Thyroid gland (tissue), 4 donors: ENCODE data around the gene STXBP5L. TPM values are rescaled to one million over a fixed set of nuclear protein-coding genes. Genes with fewer than 3 reads are reported as not detected.

Source experiments
- DNase-seq, 2 donors: peaks; one replicate each; pipeline ENCODE4 v3.0.0-alpha.2; 2019
- H3K27ac ChIP-seq, 3 donors: fragments of 200-600 bp; sonication (generic); 1 replicate in 2 of 3; 2 replicates in 1 of 3; pipeline ENCODE4 v1.5.1; 2016 to 2019; ENCODE audit warnings: mild to moderate bottlenecking in 1 of 3, moderate library complexity in 1 of 3
- H3K27me3 ChIP-seq: fragments of 200-600 bp; sonication (generic); one replicate; pipeline ENCODE4 v1.5.1; 2019
- H3K36me3 ChIP-seq, 2 donors: fragments of 200-600 bp; sonication (generic); one replicate each; pipeline ENCODE4 v1.5.1; 2016 to 2019
- H3K4me1 ChIP-seq, 2 donors: fragments of 200-600 bp; sonication (generic); one replicate each; pipeline ENCODE4 v1.5.1; 2017 to 2019
- H3K4me3 ChIP-seq, 3 donors: fragments of 200-600 bp; sonication (generic); replicated peaks in 1 of 3; 1 replicate in 2 of 3; 2 replicates in 1 of 3; pipeline ENCODE4 v1.5.1; 2016; ENCODE audit warnings: mild to moderate bottlenecking in 1 of 3
- H3K9me3 ChIP-seq: fragments of 200-600 bp; sonication (generic); one replicate; pipeline ENCODE4 v1.5.1; 2017
- POLR2A ChIP-seq, 2 donors: fragments of 450-650 bp; IDR thresholded peaks; one replicate each; pipeline ENCODE4 v1.6.1; 2017; ENCODE audit warnings: antibody characterized with exemption in 2 of 2, mild to moderate bottlenecking in 2 of 2, moderate library complexity in 1 of 2
- WGBS, 2 donors: methylation state at CpG; one replicate each; pipeline ENCODE4 v1.1.5; 2017; 5-methylcytosine and 5-hydroxymethylcytosine counted together
- intact Hi-C: fragments of 100-400 bp; cut with DNase I; formaldehyde crosslinking; loops from one replicate; pipeline ENCODE4 v1.15.1; 2023
- total RNA-seq, 4 donors: library from RNA; depleted of rRNA; stranded (reverse); fragments of >200 nt; gene quantifications; one replicate each; pipeline ENCODE4 v1.2.3, GENCODE V29; 2016
- TF ChIP-seq, protein P1 (sequence below), 6 experiments: fragments of 200-600 bp in 3 of 6; fragments of 450-650 bp in 3 of 6; sonication (generic) in 3 of 6; IDR thresholded peaks; one replicate each; pipeline ENCODE4 v1.5.1; 2016 to 2019; ENCODE audit warnings: antibody characterized with exemption in 6 of 6, mild to moderate bottlenecking in 2 of 6, inconsistent platforms in 1 of 6, moderate library complexity in 1 of 6

The STXBP5L gene
- total RNA-seq, 4 donors from 2014 or later, result 8.9 to 24.9 (median 21.9) TPM

DNA sequence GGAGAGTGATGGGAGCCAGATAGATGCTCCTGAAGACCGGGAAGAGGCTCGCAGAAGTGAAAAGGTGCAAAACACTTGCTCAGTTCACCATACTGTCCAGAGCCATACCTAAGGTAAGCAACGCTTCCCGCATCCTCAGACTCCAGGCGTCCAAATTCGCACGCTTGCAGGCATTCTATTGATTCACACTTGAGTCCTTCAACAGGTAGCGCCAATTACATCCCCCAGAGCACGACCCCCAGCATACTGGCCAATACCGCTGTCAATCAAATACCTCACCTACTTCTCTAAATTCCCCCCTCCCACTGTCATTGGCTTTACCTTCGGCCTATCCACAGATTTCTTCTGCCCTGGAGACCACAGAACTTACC, 361 bp upstream of the STXBP5L start:
- TF ChIP-seq, protein P1, sequence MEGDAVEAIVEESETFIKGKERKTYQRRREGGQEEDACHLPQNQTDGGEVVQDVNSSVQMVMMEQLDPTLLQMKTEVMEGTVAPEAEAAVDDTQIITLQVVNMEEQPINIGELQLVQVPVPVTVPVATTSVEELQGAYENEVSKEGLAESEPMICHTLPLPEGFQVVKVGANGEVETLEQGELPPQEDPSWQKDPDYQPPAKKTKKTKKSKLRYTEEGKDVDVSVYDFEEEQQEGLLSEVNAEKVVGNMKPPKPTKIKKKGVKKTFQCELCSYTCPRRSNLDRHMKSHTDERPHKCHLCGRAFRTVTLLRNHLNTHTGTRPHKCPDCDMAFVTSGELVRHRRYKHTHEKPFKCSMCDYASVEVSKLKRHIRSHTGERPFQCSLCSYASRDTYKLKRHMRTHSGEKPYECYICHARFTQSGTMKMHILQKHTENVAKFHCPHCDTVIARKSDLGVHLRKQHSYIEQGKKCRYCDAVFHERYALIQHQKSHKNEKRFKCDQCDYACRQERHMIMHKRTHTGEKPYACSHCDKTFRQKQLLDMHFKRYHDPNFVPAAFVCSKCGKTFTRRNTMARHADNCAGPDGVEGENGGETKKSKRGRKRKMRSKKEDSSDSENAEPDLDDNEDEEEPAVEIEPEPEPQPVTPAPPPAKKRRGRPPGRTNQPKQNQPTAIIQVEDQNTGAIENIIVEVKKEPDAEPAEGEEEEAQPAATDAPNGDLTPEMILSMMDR (IDR thresholded peaks at IDR 0.05), result no peak
- TF ChIP-seq POLR2A (IDR thresholded peaks at IDR 0.05), result no peak
- Histone ChIP-seq H3K4me3 (peak overlapping the region in 2 of 3 donors; percentile 7 to 40), H3K27me3 (no peaks in the 10 kb centered on the region), H3K9me3 (no peaks in the 10 kb centered on the region), H3K27ac (no peak overlapping the region), H3K4me1 (peaks cover 0 to 6% of the 10 kb centered on the region in 2 donors), H3K36me3 (no peaks in the 10 kb centered on the region)
- WGBS, 2 donors, result 7 to 9% methylated on average over 11 of the region's 11 CpGs
- intact Hi-C loops, result no loop called here
- no peak for DNase-seq

DNA sequence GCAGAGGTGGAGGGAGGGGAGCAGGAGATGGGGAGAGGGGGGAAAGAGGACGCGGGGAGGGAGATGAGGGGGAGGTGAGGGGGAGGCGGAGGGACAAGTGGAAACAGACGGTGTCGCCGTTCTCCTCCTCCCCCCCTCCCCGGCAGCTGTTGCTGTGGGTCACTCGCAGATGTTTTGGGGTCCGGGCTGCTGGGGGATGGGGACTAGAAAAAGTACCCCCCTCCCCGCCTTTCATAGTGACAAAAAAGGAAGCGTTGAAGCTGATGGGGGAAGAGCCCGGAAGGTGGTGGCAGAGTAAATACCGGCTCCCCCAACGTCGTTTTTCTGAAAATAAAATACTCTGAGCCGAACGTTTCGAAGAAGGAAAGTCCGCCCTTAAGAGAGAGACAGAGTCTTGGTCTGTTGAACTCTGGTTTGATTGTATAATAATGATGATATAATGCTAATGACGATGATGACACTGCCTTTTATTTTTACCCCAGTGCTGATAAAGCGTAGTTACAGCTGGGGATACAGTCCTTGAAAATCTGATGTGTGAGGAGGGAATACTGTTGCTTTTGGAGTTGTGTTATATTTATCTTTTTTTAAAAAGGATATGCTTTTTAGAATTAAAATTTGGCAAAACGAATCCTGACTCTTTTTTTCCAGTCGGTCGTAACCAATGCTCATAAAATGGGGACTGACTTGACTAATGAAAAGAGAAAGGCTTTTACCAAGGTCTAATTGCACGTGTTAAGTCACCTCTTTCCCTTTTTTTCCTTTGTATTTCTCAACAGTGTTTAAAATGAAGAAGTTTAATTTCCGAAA, 993 bp downstream of the STXBP5L start:
- peaks cover 0 to 6% of the 10 kb centered on the region in 2 donors for H3K4me1 ChIP-seq
- TF ChIP-seq, protein P1 (IDR thresholded peaks at IDR 0.05), result no peak
- TF ChIP-seq POLR2A (IDR thresholded peaks at IDR 0.05), result no peak
- DNase-seq, result peak in 1 of 2 donors; percentile 49
- H3K9me3 ChIP-seq, result no peaks in the 10 kb centered on the region
- WGBS, 2 donors, result 2% methylated on average over 26 of the region's 26 CpGs
- peak overlapping the region; percentile 7 to 71 (median 40) for H3K4me3 ChIP-seq
- H3K36me3 ChIP-seq, result no peaks in the 10 kb centered on the region
- intact Hi-C loops, result no loop called here
- H3K27me3 ChIP-seq, result no peaks in the 10 kb centered on the region
- H3K27ac ChIP-seq, result peak overlapping the region in 1 of 3 donors; percentile 63

DNA sequence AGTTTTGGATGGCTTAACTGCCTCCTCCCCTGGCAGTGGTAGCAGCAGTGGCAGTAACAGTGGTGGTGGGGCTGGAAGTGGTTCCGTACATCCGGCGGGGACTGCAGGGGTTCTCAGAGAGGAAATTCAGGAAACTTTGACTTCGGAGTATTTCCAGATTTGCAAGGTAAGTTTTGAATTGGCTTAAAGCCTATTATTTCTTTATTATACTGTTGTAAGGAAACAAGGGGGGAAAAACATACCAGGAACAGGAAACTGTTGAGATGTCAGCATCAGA, 1.5 kb downstream of the STXBP5L start:
- Histone ChIP-seq H3K9me3 (no peaks in the 10 kb centered on the region), H3K4me1 (peaks cover 0 to 6% of the 10 kb centered on the region in 2 donors), H3K36me3 (no peaks in the 10 kb centered on the region), H3K4me3 (peak overlapping the region in 2 of 3 donors; percentile 40 to 71), H3K27ac (no peak overlapping the region), H3K27me3 (no peaks in the 10 kb centered on the region)
- DNase-seq, result peak; percentile 18 to 27
- intact Hi-C loops, result no loop called here
- WGBS, 2 donors, result 6 to 11% methylated on average over 4 of the region's 4 CpGs
- no peak for TF ChIP-seq POLR2A (IDR thresholded peaks at IDR 0.05)
- TF ChIP-seq, protein P1 (IDR thresholded peaks at IDR 0.05), result no peak

DNA sequence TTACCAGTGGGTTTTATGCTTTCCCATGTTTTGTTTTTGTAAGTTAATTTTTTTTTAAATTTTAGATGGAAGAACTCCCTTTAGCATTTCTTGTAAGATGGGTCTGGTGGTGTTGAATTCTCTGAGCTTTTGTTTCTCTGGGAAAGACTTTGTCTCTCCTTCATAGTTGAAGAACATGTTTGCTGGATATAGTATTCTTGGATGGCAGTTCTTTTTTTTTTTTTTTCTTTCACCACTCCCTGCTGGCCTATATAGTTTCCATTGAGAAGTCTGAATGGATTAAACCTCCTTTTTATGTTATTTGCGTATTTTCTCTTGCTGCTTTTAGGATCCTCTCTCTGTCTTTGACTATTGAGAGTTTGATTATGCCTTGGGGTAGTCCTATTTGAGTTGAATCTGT, 18.1 kb downstream of the STXBP5L start:
- 95 to 98% methylated on average over 1 of the region's 1 CpG for WGBS, 2 donors
- Histone ChIP-seq H3K27ac (no peak overlapping the region), H3K36me3 (no peaks in the 10 kb centered on the region), H3K27me3 (no peaks in the 10 kb centered on the region), H3K9me3 (no peaks in the 10 kb centered on the region), H3K4me3 (no peak overlapping the region), H3K4me1 (no peaks in the 10 kb centered on the region)
- TF ChIP-seq POLR2A (IDR thresholded peaks at IDR 0.05), result no peak
- TF ChIP-seq, protein P1 (IDR thresholded peaks at IDR 0.05), result no peak
- intact Hi-C loops, result no loop called here
- DNase-seq, result no peak

DNA sequence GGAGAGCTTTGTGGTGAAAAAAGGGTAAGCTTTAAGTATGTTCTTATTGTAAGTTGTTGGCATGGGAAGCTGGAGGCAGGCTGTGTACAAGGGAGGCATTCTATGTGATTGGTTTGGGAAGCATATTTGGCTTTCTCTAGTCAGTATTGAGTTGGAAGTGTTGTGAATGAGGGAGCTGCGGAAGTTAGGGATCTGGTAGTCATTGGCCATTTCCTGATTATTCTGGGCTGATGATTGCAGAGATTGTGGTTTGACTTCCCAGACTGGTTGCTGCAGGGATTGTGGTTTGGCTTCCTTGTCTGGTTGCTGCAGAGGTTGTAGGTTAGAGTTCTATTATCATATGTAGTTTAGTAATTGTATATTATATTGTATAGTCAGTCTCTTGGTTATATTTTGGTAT, 21.0 kb downstream of the STXBP5L start:
- no peak overlapping the region for H3K27ac ChIP-seq
- intact Hi-C loops, result no loop called here
- WGBS, 2 donors, result 84% methylated on average over 1 of the region's 1 CpG
- no peaks in the 10 kb centered on the region for H3K27me3 ChIP-seq
- no peaks in the 10 kb centered on the region for H3K9me3 ChIP-seq
- no peaks in the 10 kb centered on the region for H3K36me3 ChIP-seq
- no peaks in the 10 kb centered on the region for H3K4me1 ChIP-seq
- TF ChIP-seq POLR2A (IDR thresholded peaks at IDR 0.05), result no peak
- TF ChIP-seq, protein P1 (IDR thresholded peaks at IDR 0.05), result no peak
- no peak overlapping the region for H3K4me3 ChIP-seq
- DNase-seq, result no peak
